GDM1 (cell line): ENCODE data around the gene CD207.
"Not testable (repeated sequence)": the region's sequence is repeated elsewhere in the genome, so short reads cannot be mapped to it uniquely, and the experiment has no call there.

ENCODE experiments used
- DNase-seq: peaks from one replicate; lab custom pipeline; 2025; lab: John Stamatoyannopoulos, UW

The CD207 gene

GRCh38 chr2:70835643-70836042 lies at the start of gene CD207:
Gene CD207 (minus strand): TSS chr2:70835816. CDS start chr2:70835776, 40 bp downstream.
- DNase-seq, result no peak

GRCh38 chr2:70878543-70878942 lies 42.9 kb upstream of the CD207 start:
- DNase-seq, result not testable (repeated sequence)

- not testable (repeated sequence) for DNase-seq
Observed at GRCh38 chr2:70876138-70876537, 40.5 kb upstream of the CD207 start.

GRCh38 chr2:70873541-70873940 lies 37.9 kb upstream of the CD207 start:
- DNase-seq, result no peak

GRCh38 chr2:70871398-70872211 lies 36.0 kb upstream of the CD207 start:
- DNase-seq, result peak; percentile 40

GRCh38 chr2:70870790-70871189 lies 35.2 kb upstream of the CD207 start:
- DNase-seq, result no peak

GRCh38 chr2:70868970-70869369 lies 33.4 kb upstream of the CD207 start:
- DNase-seq, result no peak

GRCh38 chr2:70861777-70862625 lies 26.4 kb upstream of the CD207 start:
- peak; percentile 43 for DNase-seq

- DNase-seq, result no peak
Observed at GRCh38 chr2:70855667-70856066, 20.1 kb upstream of the CD207 start.

GRCh38 chr2:70854411-70854810 lies 18.8 kb upstream of the CD207 start:
- DNase-seq, result no peak

- no peak for DNase-seq
Observed at GRCh38 chr2:70852824-70853223, 17.2 kb upstream of the CD207 start.

GRCh38 chr2:70851704-70852103 lies 16.1 kb upstream of the CD207 start:
- peak; percentile 46 for DNase-seq

- DNase-seq, result no peak
Observed at GRCh38 chr2:70850925-70851324, 15.3 kb upstream of the CD207 start.

- DNase-seq, result no peak
Observed at GRCh38 chr2:70842401-70842800, 6.8 kb upstream of the CD207 start.

GRCh38 chr2:70837980-70838925 lies 2.6 kb upstream of the CD207 start:
- DNase-seq, result no peak

- no peak for DNase-seq
Observed at GRCh38 chr2:70834881-70835280, 735 bp downstream of the CD207 start.

GRCh38 chr2:70834106-70834505 lies 1.5 kb downstream of the CD207 start:
- DNase-seq, result no peak

- no peak for DNase-seq
Observed at GRCh38 chr2:70833246-70833645, 2.4 kb downstream of the CD207 start.

- no peak for DNase-seq
Observed at GRCh38 chr2:70832386-70832785, 3.2 kb downstream of the CD207 start.

GRCh38 chr2:70831861-70832260 lies 3.8 kb downstream of the CD207 start:
- no peak for DNase-seq

GRCh38 chr2:70830366-70830765 lies 5.2 kb downstream of the CD207 start:
- no peak for DNase-seq

- DNase-seq, result no peak
Observed at GRCh38 chr2:70829916-70830315, 5.7 kb downstream of the CD207 start.
